GM10266 (cell line): Measurements from ENCODE around the gene SP140.
"Not testable (repeated sequence)": the region's sequence is repeated elsewhere in the genome, so short reads cannot be mapped to it uniquely, and the experiment has no call there.

Source experiments
- DNase-seq: peaks from one replicate; pipeline ENCODE4 v3.0.0; 2012; ENCODE audit errors: extremely low spot score
- CTCF ChIP-seq: IDR thresholded peaks from 2 replicates; pipeline ENCODE4 v1.5.1; 2012; ENCODE audit warnings: mild to moderate bottlenecking, low read depth; ENCODE audit not compliant: control insufficient read depth, insufficient read depth; ENCODE audit errors: missing control alignments

The SP140 gene

GRCh38 chr2:230295192-230295591 lies 69.7 kb downstream of the SP140 start:
- no peak for TF ChIP-seq CTCF
- DNase-seq: no peak

GRCh38 chr2:230296917-230297316 lies 71.4 kb downstream of the SP140 start:
- TF ChIP-seq CTCF: no peak
- no peak for DNase-seq

- TF ChIP-seq CTCF: no peak
- no peak for DNase-seq
These were observed 74.1 kb downstream of the SP140 start for GRCh38 chr2:230299618-230300017.

GRCh38 chr2:230305416-230306275 lies 80.1 kb downstream of the SP140 start:
- no peak for TF ChIP-seq CTCF
- no peak for DNase-seq

- TF ChIP-seq CTCF: no peak
- DNase-seq: no peak
These were observed 80.9 kb downstream of the SP140 start for GRCh38 chr2:230306474-230306873.

GRCh38 chr2:230307485-230307884 lies 81.9 kb downstream of the SP140 start:
- DNase-seq: no peak
- TF ChIP-seq CTCF: no peak

GRCh38 chr2:230308402-230309000 lies 83.0 kb downstream of the SP140 start:
- no peak for TF ChIP-seq CTCF

GRCh38 chr2:230310792-230311191 lies 85.3 kb downstream of the SP140 start:
- not testable (repeated sequence) for DNase-seq

More at GRCh38 chr2:230308402-230309000, 83.0 kb downstream of the SP140 start:
- no peak for DNase-seq

- not testable (repeated sequence) for DNase-seq
These were observed 86.1 kb downstream of the SP140 start for GRCh38 chr2:230311634-230312033.
